Measurements from ENCODE around the gene EYS. TPM values are rescaled to one million over a fixed set of nuclear protein-coding genes. Genes with fewer than 3 reads are reported as not detected.
A peak's percentile ranks its signal among the peaks of the same experiment; 100 is the strongest.

EYS gene
- total and polyA plus RNA-seq, 2 of the 13 experiments (the other 11 are each of a cell fraction or from before 2014, with no cell fraction given) = 0.04 to 0.07 TPM

DNA sequence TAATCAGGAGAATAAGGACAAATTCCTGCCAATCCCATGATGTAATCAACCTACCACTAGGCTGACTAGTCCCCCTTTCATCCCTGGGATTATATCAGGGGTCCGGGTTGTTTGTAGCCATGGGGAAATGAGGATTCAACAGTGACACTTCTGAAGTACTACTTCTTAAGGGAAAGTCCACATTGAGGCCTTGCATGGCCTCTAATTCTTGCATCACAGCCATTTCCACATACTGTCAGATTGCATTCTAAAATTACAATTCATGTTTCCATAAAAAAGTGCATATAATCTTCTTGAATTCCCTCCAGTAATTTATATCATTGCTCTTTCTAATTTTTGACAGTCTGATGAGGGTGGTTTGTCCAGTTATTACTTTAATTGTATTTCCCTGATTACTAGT, 1887.2 kb downstream of the EYS start:
- TF ChIP-seq SP2 (CRISPR knock-in tag; IDR thresholded peaks at IDR 0.05) (no peak), ZSCAN21 (CRISPR knock-in tag; IDR thresholded peaks at IDR 0.05; ENCODE audit: borderline replicate concordance) (no peak), CEBPB (IDR thresholded peaks at IDR 0.05; ENCODE audit: borderline replicate concordance, low read depth, low read length) (peak; percentile 43; the same call in 1 of the 2 replicates), ATF7 (IDR thresholded peaks at IDR 0.05) (peak; percentile 51; the same call in 1 of the 2 replicates), ATF7 (CRISPR knock-in tag; IDR thresholded peaks at IDR 0.05) (no peak), ZNF558 (CRISPR knock-in tag; IDR thresholded peaks at IDR 0.05; ENCODE audit: borderline replicate concordance) (no peak), ZBTB7B (CRISPR knock-in tag; IDR thresholded peaks at IDR 0.05) (no peak), ZNF546 (CRISPR knock-in tag; conservative IDR thresholded peaks at IDR 0.05) (no peak), SETDB1 (CRISPR knock-in tag; IDR thresholded peaks at IDR 0.05; ENCODE audit: borderline replicate concordance) (no peak), RCOR2 (CRISPR knock-in tag; IDR thresholded peaks at IDR 0.05) (no peak), POGZ (CRISPR knock-in tag; IDR thresholded peaks at IDR 0.05) (no peak)
- TF ChIP-seq, protein P1, sequence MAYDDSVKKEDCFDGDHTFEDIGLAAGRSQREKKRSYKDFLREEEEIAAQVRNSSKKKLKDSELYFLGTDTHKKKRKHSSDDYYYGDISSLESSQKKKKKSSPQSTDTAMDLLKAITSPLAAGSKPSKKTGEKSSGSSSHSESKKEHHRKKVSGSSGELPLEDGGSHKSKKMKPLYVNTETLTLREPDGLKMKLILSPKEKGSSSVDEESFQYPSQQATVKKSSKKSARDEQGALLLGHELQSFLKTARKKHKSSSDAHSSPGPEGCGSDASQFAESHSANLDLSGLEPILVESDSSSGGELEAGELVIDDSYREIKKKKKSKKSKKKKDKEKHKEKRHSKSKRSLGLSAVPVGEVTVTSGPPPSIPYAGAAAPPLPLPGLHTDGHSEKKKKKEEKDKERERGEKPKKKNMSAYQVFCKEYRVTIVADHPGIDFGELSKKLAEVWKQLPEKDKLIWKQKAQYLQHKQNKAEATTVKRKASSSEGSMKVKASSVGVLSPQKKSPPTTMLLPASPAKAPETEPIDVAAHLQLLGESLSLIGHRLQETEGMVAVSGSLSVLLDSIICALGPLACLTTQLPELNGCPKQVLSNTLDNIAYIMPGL (CRISPR knock-in tag; IDR thresholded peaks at IDR 0.05; ENCODE audit: borderline replicate concordance in 1 of 2, low read depth in 1 of 2) = no peak
- TF ChIP-seq, protein P2, sequence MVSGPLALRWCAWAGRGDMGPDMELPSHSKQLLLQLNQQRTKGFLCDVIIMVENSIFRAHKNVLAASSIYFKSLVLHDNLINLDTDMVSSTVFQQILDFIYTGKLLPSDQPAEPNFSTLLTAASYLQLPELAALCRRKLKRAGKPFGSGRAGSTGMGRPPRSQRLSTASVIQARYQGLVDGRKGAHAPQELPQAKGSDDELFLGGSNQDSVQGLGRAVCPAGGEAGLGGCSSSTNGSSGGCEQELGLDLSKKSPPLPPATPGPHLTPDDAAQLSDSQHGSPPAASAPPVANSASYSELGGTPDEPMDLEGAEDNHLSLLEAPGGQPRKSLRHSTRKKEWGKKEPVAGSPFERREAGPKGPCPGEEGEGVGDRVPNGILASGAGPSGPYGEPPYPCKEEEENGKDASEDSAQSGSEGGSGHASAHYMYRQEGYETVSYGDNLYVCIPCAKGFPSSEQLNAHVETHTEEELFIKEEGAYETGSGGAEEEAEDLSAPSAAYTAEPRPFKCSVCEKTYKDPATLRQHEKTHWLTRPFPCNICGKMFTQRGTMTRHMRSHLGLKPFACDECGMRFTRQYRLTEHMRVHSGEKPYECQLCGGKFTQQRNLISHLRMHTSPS (CRISPR knock-in tag; IDR thresholded peaks at IDR 0.05; ENCODE audit: low read depth) = no peak
- TF ChIP-seq, protein P3, sequence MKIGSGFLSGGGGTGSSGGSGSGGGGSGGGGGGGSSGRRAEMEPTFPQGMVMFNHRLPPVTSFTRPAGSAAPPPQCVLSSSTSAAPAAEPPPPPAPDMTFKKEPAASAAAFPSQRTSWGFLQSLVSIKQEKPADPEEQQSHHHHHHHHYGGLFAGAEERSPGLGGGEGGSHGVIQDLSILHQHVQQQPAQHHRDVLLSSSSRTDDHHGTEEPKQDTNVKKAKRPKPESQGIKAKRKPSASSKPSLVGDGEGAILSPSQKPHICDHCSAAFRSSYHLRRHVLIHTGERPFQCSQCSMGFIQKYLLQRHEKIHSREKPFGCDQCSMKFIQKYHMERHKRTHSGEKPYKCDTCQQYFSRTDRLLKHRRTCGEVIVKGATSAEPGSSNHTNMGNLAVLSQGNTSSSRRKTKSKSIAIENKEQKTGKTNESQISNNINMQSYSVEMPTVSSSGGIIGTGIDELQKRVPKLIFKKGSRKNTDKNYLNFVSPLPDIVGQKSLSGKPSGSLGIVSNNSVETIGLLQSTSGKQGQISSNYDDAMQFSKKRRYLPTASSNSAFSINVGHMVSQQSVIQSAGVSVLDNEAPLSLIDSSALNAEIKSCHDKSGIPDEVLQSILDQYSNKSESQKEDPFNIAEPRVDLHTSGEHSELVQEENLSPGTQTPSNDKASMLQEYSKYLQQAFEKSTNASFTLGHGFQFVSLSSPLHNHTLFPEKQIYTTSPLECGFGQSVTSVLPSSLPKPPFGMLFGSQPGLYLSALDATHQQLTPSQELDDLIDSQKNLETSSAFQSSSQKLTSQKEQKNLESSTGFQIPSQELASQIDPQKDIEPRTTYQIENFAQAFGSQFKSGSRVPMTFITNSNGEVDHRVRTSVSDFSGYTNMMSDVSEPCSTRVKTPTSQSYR (CRISPR knock-in tag; IDR thresholded peaks at IDR 0.05; ENCODE audit: borderline replicate concordance) = no peak
- ATAC-seq = no peak
- Histone ChIP-seq H3K36me3 (replicated peaks in 1 of 2; ENCODE audit: control insufficient read depth in 1 of 2, insufficient read depth in 2 of 2, low read length in 2 of 2) (no peaks in the 10 kb centered on the region), H3K4me2 (ENCODE audit: low read depth, low read length) (no peak overlapping the region), H3K9me3 (ENCODE audit: low read length) (no peaks in the 10 kb centered on the region), H3K4me1 (ENCODE audit: insufficient read depth, low read length) (no peaks in the 10 kb centered on the region), H2AFZ (ENCODE audit: low read length) (no peak overlapping the region), H3K9ac (ENCODE audit: insufficient read depth, low read depth, low read length) (no peak overlapping the region), H3K27ac (ENCODE audit: extremely low read length, insufficient read depth, low read length) (no peak overlapping the region), H4K20me1 (ENCODE audit: insufficient read depth, low read length) (no peaks in the 10 kb centered on the region), H3K27me3 (ENCODE audit: control insufficient read depth in 1 of 2, insufficient read depth in 2 of 2, low read length in 2 of 2) (no peaks in the 10 kb centered on the region), H3K4me3 (replicated peaks in 1 of 3; ENCODE audit: insufficient read depth in 1 of 3, low read depth in 2 of 3, low read length in 3 of 3) (no peak overlapping the region), H3K79me2 (ENCODE audit: insufficient read depth, low read length) (no peaks in the 10 kb centered on the region)
- in situ Hi-C loops (cut with HindIII; ENCODE audit: extremely low pct_ligation_motif_present, low pct_unique_long_range_greater_than_20kb) = loop anchor here (25.0 kb wide), 1 partner anchor 758 kb away; no protein-coding TSS in a partner anchor
- WGBS (ENCODE audit: low lambda C conversion rate) = 0% methylated on average over 1 of the region's 1 CpG
- BruUV-seq (replicated peaks) = no TSS peak
- DNase-seq (ENCODE audit: low spot score) = no peak
- intact Hi-C loops (cut with micrococcal nuclease; ENCODE audit: unreplicated experiment) = no loop called here
- no peak for FAIRE-seq
- CTCF ChIA-PET (ENCODE audit: low intra/inter-chr PET ratio, low total read pairs) = no interaction called here
- POLR2A ChIA-PET = no interaction called here

Measured in HepG2 (cell line).